K562 (cell line): ENCODE measurements around the gene CIART. TPM values are rescaled to one million over a fixed set of nuclear protein-coding genes. Genes with fewer than 3 reads are reported as not detected.

Experiments used
- ATAC-seq: fragments of 200-7000 bp; cut with Tn5 transposase; 3 replicates; pipeline ENCODE4 v1.9.1; 2020; ENCODE audit warnings: moderate library complexity
- BruUV-seq: library from RNA; stranded (reverse); fragments of 400-500 nt; replicated peaks from 2 replicates; lab custom pipeline; 2021; lab: Mats Ljungman, UMichigan
- CTCF ChIA-PET: fragments of 300-600 bp; formaldehyde crosslinking; extraction: SDS; loops from one replicate; lab custom pipeline; 2021; ENCODE audit warnings: low intra/inter-chr PET ratio; lab: Yijun Ruan, JAX
- POLR2A ChIA-PET: fragments of 300-600, 350-650 bp; sonication (Branson Sonifier 250); formaldehyde crosslinking; extraction: SDS; loops from one replicate; lab custom pipeline; 2021; ENCODE audit warnings: antibody characterized with exemption, inconsistent platforms; lab: Yijun Ruan, JAX
- DNase-seq, 4 experiments: peaks; one replicate each; pipeline versions ENCODE4 v3.0.0 to v3.0.0-alpha.2; 2011 to 2018; ENCODE audit warnings: low spot score in 3 of 4, mixed read lengths in 3 of 4; ENCODE audit errors: extremely low read depth in 1 of 4
- FAIRE-seq: peaks from 2 replicates; lab custom pipeline; 2011; peaks lifted over from hg19 to GRCh38; lab: Jason Lieb, UNC
- H2AFZ ChIP-seq: 2 replicates; pipeline ENCODE4 v1.6.0; 2011; ENCODE audit warnings: low read depth, low read length, control low read depth, inconsistent platforms
- H3K27ac ChIP-seq: fragments of 200-600 bp; 3 replicates; pipeline ENCODE4 v1.8.0; 2011; ENCODE audit warnings: low read depth, mild to moderate bottlenecking, control low read depth, inconsistent platforms, low read length, moderate library complexity, mixed read lengths; ENCODE audit errors: extremely low read depth
- H3K27me3 ChIP-seq, 2 experiments: fragments of 300-600 bp in 1 of 2; 2 replicates in 1 of 2; 3 replicates in 1 of 2; pipeline versions ENCODE4 v1.6.0 to v1.8.0; 2011; ENCODE audit warnings: inconsistent platforms in 2 of 2, low read length in 2 of 2, mild to moderate bottlenecking in 1 of 2, mixed read lengths in 1 of 2, moderate library complexity in 1 of 2; ENCODE audit not compliant: control insufficient read depth in 2 of 2, insufficient read depth in 2 of 2
- H3K36me3 ChIP-seq: fragments of 300-600 bp; 3 replicates; pipeline ENCODE4 v1.8.0; 2011; ENCODE audit warnings: mild to moderate bottlenecking, low read length, inconsistent platforms; ENCODE audit not compliant: control insufficient read depth, insufficient read depth
- H3K4me1 ChIP-seq, 2 experiments: fragments of 200-600 bp in 1 of 2; replicated peaks in 1 of 2; 2 replicates in 1 of 2; 3 replicates in 1 of 2; pipeline versions ENCODE4 v1.5.1 to v1.8.0; 2011; ENCODE audit warnings: inconsistent platforms in 2 of 2, low read length in 2 of 2, mild to moderate bottlenecking in 1 of 2, mixed read lengths in 1 of 2, moderate library complexity in 1 of 2; ENCODE audit not compliant: control insufficient read depth in 2 of 2, insufficient read depth in 2 of 2
- H3K4me2 ChIP-seq: 2 replicates; pipeline ENCODE4 v1.6.1; 2011; ENCODE audit warnings: low read length, control low read depth, inconsistent platforms, mixed read lengths; ENCODE audit not compliant: insufficient read depth
- H3K4me3 ChIP-seq: fragments of 200-600 bp; sonication (generic), shearing (Covaris generic); 2 replicates; pipeline ENCODE4 v1.5.1; 2016; ENCODE audit warnings: control low read depth, inconsistent platforms
- H3K79me2 ChIP-seq: fragments of 200-600 bp; 3 replicates; pipeline ENCODE4 v1.8.0; 2011; ENCODE audit warnings: low read length, inconsistent platforms; ENCODE audit not compliant: control insufficient read depth, insufficient read depth
- H3K9ac ChIP-seq, 2 experiments: 2 replicates each; pipeline versions ENCODE4 v1.6.0 to v1.6.1; 2011; ENCODE audit warnings: low read depth in 2 of 2, low read length in 2 of 2, control low read depth in 1 of 2, inconsistent platforms in 1 of 2, mild to moderate bottlenecking in 1 of 2, mixed read lengths in 1 of 2; ENCODE audit not compliant: insufficient read depth in 1 of 2
- H3K9me1 ChIP-seq: one replicate; pipeline ENCODE4 v1.6.0; 2011; ENCODE audit warnings: inconsistent platforms, mild to moderate bottlenecking, low read length, moderate library complexity; ENCODE audit not compliant: control insufficient read depth, insufficient read depth
- H3K9me3 ChIP-seq: replicated peaks from 2 replicates; pipeline ENCODE4 v1.5.1; 2011; ENCODE audit warnings: low read depth, low read length, inconsistent platforms; ENCODE audit not compliant: control insufficient read depth, insufficient read depth
- H4K20me1 ChIP-seq: replicated peaks from 2 replicates; pipeline ENCODE4 v1.6.1; 2011; ENCODE audit warnings: low read length, inconsistent platforms, mixed read lengths; ENCODE audit not compliant: control insufficient read depth, insufficient read depth
- DACH1 ChIP-seq: fragments of 450-650 bp; IDR thresholded peaks from 2 replicates; pipeline ENCODE4 v1.6.1; 2018; ENCODE audit not compliant: partially characterized antibody
- HNRNPK ChIP-seq: fragments of 200-400 bp; formaldehyde crosslinking; IDR thresholded peaks from one replicate; pipeline ENCODE4 v1.6.1; 2018; ENCODE audit warnings: mild to moderate bottlenecking, low read depth, low read length; ENCODE audit not compliant: poor library complexity, severe bottlenecking
- ZBTB8A ChIP-seq: fragments of 450-650 bp; IDR thresholded peaks from 2 replicates; pipeline ENCODE4 v1.6.1; 2018; ENCODE audit warnings: mild to moderate bottlenecking, moderate library complexity; ENCODE audit not compliant: partially characterized antibody
- WGBS: fragments of 100-300 bp; shearing (Covaris generic); methylation state at CpG from one replicate; pipeline ENCODE4 v1.1.6; 2016; ENCODE audit warnings: low coverage, mixed read lengths; ENCODE audit not compliant: insufficient coverage; ENCODE audit errors: missing lambda C conversion rate; 5-methylcytosine and 5-hydroxymethylcytosine counted together
- in situ Hi-C: fragments of 300-500 bp; cut with MboI; formaldehyde crosslinking; loops from 4 replicates; pipeline ENCODE4 v1.15.0; 2018; ENCODE audit warnings: inconsistent platforms, mixed read lengths
- intact Hi-C: fragments of 100-400 bp; cut with micrococcal nuclease; formaldehyde crosslinking; loops from 2 replicates; pipeline ENCODE4 v1.14.2; 2022
- polyA plus RNA-seq, 8 experiments: library from polyadenylated mRNA; depleted of rRNA in 4 of 8; stranded (reverse) in 5 of 8; unstranded in 3 of 8; fragments of >200 nt; fragmentation: Nextera tagmentation in 2 of 8; fragmentation: Illumina TruSeq in 1 of 8; extraction: Ambion mirVana in 2 of 8; extraction: Trizol in 1 of 8; gene quantifications; 2 replicates each; pipeline versions ENCODE4 v1.2.1 to v1.2.3, GENCODE V29; 2011 to 2014; ENCODE audit warnings: inconsistent platforms in 1 of 8, missing spikeins in 1 of 8
- small RNA-seq: library from RNA; depleted of rRNA; stranded (forward); fragments of <200 nt; gene quantifications from one replicate; pipeline ENCODE3, GENCODE V24; 2014
- total RNA-seq, 7 experiments: library from RNA; depleted of rRNA in 6 of 7; stranded (reverse); fragments of >200 nt in 6 of 7; fragmentation: Illumina TruSeq in 2 of 7; extraction: Trizol in 2 of 7; gene quantifications; 2 replicates each; pipeline versions ENCODE4 v1.2.1 to v1.2.3, GENCODE V29; 2011 to 2021; ENCODE audit warnings: low replicate concordance in 1 of 7
- TF ChIP-seq, protein P1 (sequence below), 2 experiments: fragments of 200-800 bp in 1 of 2; sonication (Bioruptor generic) in 1 of 2; sonication (generic) in 1 of 2; formaldehyde crosslinking in 1 of 2; IDR thresholded peaks in 1 of 2; conservative IDR thresholded peaks in 1 of 2; 2 replicates each; pipeline versions ENCODE4 v1.5.0 to v1.6.1; 2016 to 2020; ENCODE audit warnings: missing compliant biosample characterization in 1 of 2, missing genetic modification characterization in 1 of 2, missing genetic modification reagents in 1 of 2
- TF ChIP-seq, protein P2 (sequence below), 2 experiments: fragments of 450-650 bp; IDR thresholded peaks; 2 replicates each; pipeline ENCODE4 v1.6.1; 2016

The CIART gene
- total and polyA plus RNA-seq, 9 of the 15 experiments (the other 6 are each of a cell fraction or from before 2014, with no cell fraction given), result 0.07 to 0.35 (median 0.19) TPM; not detected in 2

DNA sequence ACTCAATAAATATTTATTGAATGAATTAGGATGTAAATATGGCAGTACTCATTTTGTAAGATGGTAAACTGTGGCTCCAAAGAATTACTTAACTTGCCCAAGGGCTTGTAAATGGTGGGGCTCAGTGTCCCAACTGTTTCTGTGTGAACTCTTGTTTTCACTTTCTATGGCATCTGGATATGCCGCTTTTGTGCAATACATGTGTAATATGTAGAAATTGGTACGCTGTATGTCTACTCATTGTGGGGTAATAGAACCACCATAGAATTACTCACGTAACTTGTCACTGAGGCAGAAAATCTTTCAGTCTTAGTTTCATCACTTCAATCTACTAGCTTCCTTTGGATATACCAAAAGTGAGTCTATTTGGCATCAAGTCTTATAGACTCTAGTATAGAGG lies 40.0 kb downstream of the CIART start (continued):
- TF ChIP-seq, protein P1, sequence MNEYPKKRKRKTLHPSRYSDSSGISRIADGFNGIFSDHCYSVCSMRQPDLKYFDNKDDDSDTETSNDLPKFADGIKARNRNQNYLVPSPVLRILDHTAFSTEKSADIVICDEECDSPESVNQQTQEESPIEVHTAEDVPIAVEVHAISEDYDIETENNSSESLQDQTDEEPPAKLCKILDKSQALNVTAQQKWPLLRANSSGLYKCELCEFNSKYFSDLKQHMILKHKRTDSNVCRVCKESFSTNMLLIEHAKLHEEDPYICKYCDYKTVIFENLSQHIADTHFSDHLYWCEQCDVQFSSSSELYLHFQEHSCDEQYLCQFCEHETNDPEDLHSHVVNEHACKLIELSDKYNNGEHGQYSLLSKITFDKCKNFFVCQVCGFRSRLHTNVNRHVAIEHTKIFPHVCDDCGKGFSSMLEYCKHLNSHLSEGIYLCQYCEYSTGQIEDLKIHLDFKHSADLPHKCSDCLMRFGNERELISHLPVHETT (CRISPR knock-in tag; conservative IDR thresholded peaks at IDR 0.05 in 1 of 2, IDR thresholded peaks at IDR 0.05 in 1 of 2), result no peak
- TF ChIP-seq HNRNPK (no peak), DACH1 (no peak), ZBTB8A (no peak)

DNA sequence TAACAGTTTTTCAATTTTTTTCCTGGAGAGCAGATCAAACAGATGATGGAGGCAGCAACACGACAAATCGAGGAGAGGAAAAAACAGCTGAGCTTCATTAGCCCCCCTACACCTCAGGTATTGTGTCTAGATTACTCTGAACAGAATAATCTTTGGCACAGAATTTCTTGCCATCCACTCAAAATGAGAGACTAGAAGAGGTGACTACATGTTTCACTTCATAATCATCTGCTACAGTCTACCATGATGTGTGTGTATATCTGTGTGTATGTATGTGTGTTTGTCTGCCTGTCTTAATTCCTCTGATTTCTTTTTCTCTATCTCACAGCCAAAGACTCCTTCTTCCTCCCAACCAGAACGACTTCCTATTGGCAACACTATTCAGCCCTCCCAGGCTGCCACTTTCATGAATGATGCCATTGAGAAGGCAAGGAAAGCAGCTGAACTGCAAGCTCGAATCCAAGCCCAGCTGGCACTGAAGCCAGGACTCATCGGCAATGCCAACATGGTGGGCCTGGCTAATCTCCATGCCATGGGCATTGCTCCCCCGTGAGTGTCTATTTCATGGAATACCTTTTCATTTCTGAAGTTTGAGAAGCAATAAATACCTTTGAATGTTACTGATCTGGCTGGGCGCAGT lies 50.4 kb downstream of the CIART start:
- Histone ChIP-seq H3K36me3 (peaks cover 85% of the 10 kb centered on the region), H3K9ac (0 out of 4 replicates have a peak overlapping the region, but pooled peaks of 1 of the 2 experiments have one; percentile 36), H3K9me3 (no peaks in the 10 kb centered on the region), H3K79me2 (no peaks in the 10 kb centered on the region), H2AFZ (no peak overlapping the region), H3K4me3 (no peak overlapping the region), H3K27me3 (no peaks in the 10 kb centered on the region), H3K4me1 (no peaks in the 10 kb centered on the region; a peak in 1 of 5 replicates), H3K4me2 (no peak overlapping the region), H3K27ac (no peak overlapping the region), H3K9me1 (no peaks in the 10 kb centered on the region), H4K20me1 (0 out of 2 replicates have a peak, but pooled peaks cover 2% of the 10 kb centered on the region)
- WGBS, result 93% methylated on average over 7 of the region's 7 CpGs
- intact Hi-C loops (no loop called here), in situ Hi-C loops (no loop called here)
- CTCF ChIA-PET, result no interaction called here
- ATAC-seq, result no peak
- no peak for FAIRE-seq
- no TSS peak for BruUV-seq
- POLR2A ChIA-PET, result interaction anchor here (0.9 kb wide), 1 partner anchor 14 kb away, joined by 3 read pairs; no protein-coding TSS in a partner anchor
- TF ChIP-seq, protein P2, sequence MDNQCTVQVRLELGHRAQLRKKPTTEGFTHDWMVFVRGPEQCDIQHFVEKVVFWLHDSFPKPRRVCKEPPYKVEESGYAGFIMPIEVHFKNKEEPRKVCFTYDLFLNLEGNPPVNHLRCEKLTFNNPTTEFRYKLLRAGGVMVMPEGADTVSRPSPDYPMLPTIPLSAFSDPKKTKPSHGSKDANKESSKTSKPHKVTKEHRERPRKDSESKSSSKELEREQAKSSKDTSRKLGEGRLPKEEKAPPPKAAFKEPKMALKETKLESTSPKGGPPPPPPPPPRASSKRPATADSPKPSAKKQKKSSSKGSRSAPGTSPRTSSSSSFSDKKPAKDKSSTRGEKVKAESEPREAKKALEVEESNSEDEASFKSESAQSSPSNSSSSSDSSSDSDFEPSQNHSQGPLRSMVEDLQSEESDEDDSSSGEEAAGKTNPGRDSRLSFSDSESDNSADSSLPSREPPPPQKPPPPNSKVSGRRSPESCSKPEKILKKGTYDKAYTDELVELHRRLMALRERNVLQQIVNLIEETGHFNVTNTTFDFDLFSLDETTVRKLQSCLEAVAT (IDR thresholded peaks at IDR 0.05), result no peak
- DNase-seq, result no peak

Small RNA genes lying within 50 kb of the gene (small RNA-seq; reads per million reads assigned to genes)
- 1.0 reads per million, percentile 60 among the genes with 10 or more reads in this experiment for gene RNU2-17P

Other genes starting within 250 kb of the CIART start
Only the 7 nearest of the 12 such genes appear.
- 62.5 and 67.0 TPM in 2 replicates for gene ANP32E, start 46.4 kb upstream of the CIART start, total RNA-seq (2014; rRNA removed)
- 105 and 135 TPM in 2 replicates for gene ANP32E, start 46.4 kb upstream of the CIART start, total RNA-seq (2014; rRNA removed; fragmentation: Illumina TruSeq; extraction: Trizol)
- 89.4 and 93.3 TPM in 2 replicates for gene ANP32E, start 46.4 kb upstream of the CIART start, total RNA-seq (2015; rRNA removed; fragmentation: Illumina TruSeq; extraction: Trizol)
- 67.8 and 92.4 TPM in 2 replicates for gene ANP32E, start 46.4 kb upstream of the CIART start, total RNA-seq (2021)
- 34.3 and 60.4 TPM in 2 replicates for gene ANP32E, start 46.4 kb upstream of the CIART start, polyA plus RNA-seq (2011; rRNA removed)
- 110 and 124 TPM in 2 replicates for gene ANP32E, start 46.4 kb upstream of the CIART start, polyA plus RNA-seq (2014; fragmentation: Illumina TruSeq; extraction: Trizol)
- 100 to 1,000 TPM; 133 to 197 TPM for gene ANP32E, start 46.4 kb upstream of the CIART start, polyA plus RNA-seq (2014; fragmentation: Nextera tagmentation; extraction: Ambion mirVana)
- 99.8 and 104 TPM in 2 replicates for gene ANP32E, start 46.4 kb upstream of the CIART start, polyA plus RNA-seq (2014; rRNA removed)
- gene CA14, start 24.8 kb upstream of the CIART start, total RNA-seq (2014; rRNA removed), result not detected in 2 replicates
- gene CA14, start 24.8 kb upstream of the CIART start, total RNA-seq (2014; rRNA removed; fragmentation: Illumina TruSeq; extraction: Trizol), result 0.15 and 0.16 TPM in 2 replicates
- gene CA14, start 24.8 kb upstream of the CIART start, total RNA-seq (2015; rRNA removed; fragmentation: Illumina TruSeq; extraction: Trizol), result 0.33 and 0.41 TPM in 2 replicates
- gene CA14, start 24.8 kb upstream of the CIART start, total RNA-seq (2021), result 0.22 and 0.36 TPM in 2 replicates
- 0.13 and 0.24 TPM in 2 replicates for gene CA14, start 24.8 kb upstream of the CIART start, polyA plus RNA-seq (2011; rRNA removed)
- 0.15 and 0.16 TPM in 2 replicates for gene CA14, start 24.8 kb upstream of the CIART start, polyA plus RNA-seq (2014; fragmentation: Illumina TruSeq; extraction: Trizol)
- gene CA14, start 24.8 kb upstream of the CIART start, polyA plus RNA-seq (2014; fragmentation: Nextera tagmentation; extraction: Ambion mirVana), result under 1 TPM; 0.30 to 0.46 TPM
- gene CA14, start 24.8 kb upstream of the CIART start, polyA plus RNA-seq (2014; rRNA removed), result 0.12 and 0.57 TPM in 2 replicates
- gene APH1A, start 13.5 kb upstream of the CIART start, total RNA-seq (2014; rRNA removed), result 48.8 and 59.0 TPM in 2 replicates
- 70.6 and 74.0 TPM in 2 replicates for gene APH1A, start 13.5 kb upstream of the CIART start, total RNA-seq (2014; rRNA removed; fragmentation: Illumina TruSeq; extraction: Trizol)
- gene APH1A, start 13.5 kb upstream of the CIART start, total RNA-seq (2015; rRNA removed; fragmentation: Illumina TruSeq; extraction: Trizol), result 77.0 and 79.1 TPM in 2 replicates
- 97.3 and 98.6 TPM in 2 replicates for gene APH1A, start 13.5 kb upstream of the CIART start, total RNA-seq (2021)
- 111 and 123 TPM in 2 replicates for gene APH1A, start 13.5 kb upstream of the CIART start, polyA plus RNA-seq (2011; rRNA removed)
- gene APH1A, start 13.5 kb upstream of the CIART start, polyA plus RNA-seq (2014; fragmentation: Illumina TruSeq; extraction: Trizol), result 84.5 and 93.5 TPM in 2 replicates
- gene APH1A, start 13.5 kb upstream of the CIART start, polyA plus RNA-seq (2014; fragmentation: Nextera tagmentation; extraction: Ambion mirVana), result 1 to 10 TPM; 5.6 to 6.0 TPM
- gene APH1A, start 13.5 kb upstream of the CIART start, polyA plus RNA-seq (2014; rRNA removed), result 86.8 and 89.4 TPM in 2 replicates
- gene C1orf54, start 9.8 kb upstream of the CIART start, total RNA-seq (2014; rRNA removed), result not detected in 2 replicates
- 0.65 and 1.1 TPM in 2 replicates for gene C1orf54, start 9.8 kb upstream of the CIART start, total RNA-seq (2014; rRNA removed; fragmentation: Illumina TruSeq; extraction: Trizol)
- 1.1 and 2.2 TPM in 2 replicates for gene C1orf54, start 9.8 kb upstream of the CIART start, total RNA-seq (2015; rRNA removed; fragmentation: Illumina TruSeq; extraction: Trizol)
- 0.20 and 1.00 TPM in 2 replicates for gene C1orf54, start 9.8 kb upstream of the CIART start, total RNA-seq (2021)
- gene C1orf54, start 9.8 kb upstream of the CIART start, polyA plus RNA-seq (2011; rRNA removed), result 1.2 and 3.4 TPM in 2 replicates
- 1.0 and 1.2 TPM in 2 replicates for gene C1orf54, start 9.8 kb upstream of the CIART start, polyA plus RNA-seq (2014; fragmentation: Illumina TruSeq; extraction: Trizol)
- gene C1orf54, start 9.8 kb upstream of the CIART start, polyA plus RNA-seq (2014; fragmentation: Nextera tagmentation; extraction: Ambion mirVana), result 1 to 10 TPM; 2.0 to 2.5 TPM
- gene C1orf54, start 9.8 kb upstream of the CIART start, polyA plus RNA-seq (2014; rRNA removed), result 0.33 and 1.1 TPM in 2 replicates
- 139 and 144 TPM in 2 replicates for gene MRPS21, start 11.3 kb downstream of the CIART start, total RNA-seq (2014; rRNA removed)
- 163 and 164 TPM in 2 replicates for gene MRPS21, start 11.3 kb downstream of the CIART start, total RNA-seq (2014; rRNA removed; fragmentation: Illumina TruSeq; extraction: Trizol)
- gene MRPS21, start 11.3 kb downstream of the CIART start, total RNA-seq (2015; rRNA removed; fragmentation: Illumina TruSeq; extraction: Trizol), result 123 and 132 TPM in 2 replicates
- gene MRPS21, start 11.3 kb downstream of the CIART start, total RNA-seq (2021), result 131 and 133 TPM in 2 replicates
- gene MRPS21, start 11.3 kb downstream of the CIART start, polyA plus RNA-seq (2011; rRNA removed), result 151 and 182 TPM in 2 replicates
- 115 and 119 TPM in 2 replicates for gene MRPS21, start 11.3 kb downstream of the CIART start, polyA plus RNA-seq (2014; fragmentation: Illumina TruSeq; extraction: Trizol)
- gene MRPS21, start 11.3 kb downstream of the CIART start, polyA plus RNA-seq (2014; fragmentation: Nextera tagmentation; extraction: Ambion mirVana), result 100 to 1,000 TPM; 374 to 407 TPM
- 149 and 173 TPM in 2 replicates for gene MRPS21, start 11.3 kb downstream of the CIART start, polyA plus RNA-seq (2014; rRNA removed)
- 50.5 and 57.9 TPM in 2 replicates for gene PRPF3, start 39.0 kb downstream of the CIART start, total RNA-seq (2014; rRNA removed)
- 73.4 and 81.5 TPM in 2 replicates for gene PRPF3, start 39.0 kb downstream of the CIART start, total RNA-seq (2014; rRNA removed; fragmentation: Illumina TruSeq; extraction: Trizol)
- 80.0 and 84.4 TPM in 2 replicates for gene PRPF3, start 39.0 kb downstream of the CIART start, total RNA-seq (2015; rRNA removed; fragmentation: Illumina TruSeq; extraction: Trizol)
- gene PRPF3, start 39.0 kb downstream of the CIART start, total RNA-seq (2021), result 48.1 and 51.1 TPM in 2 replicates
- 38.1 and 41.7 TPM in 2 replicates for gene PRPF3, start 39.0 kb downstream of the CIART start, polyA plus RNA-seq (2011; rRNA removed)
- 62.0 and 67.2 TPM in 2 replicates for gene PRPF3, start 39.0 kb downstream of the CIART start, polyA plus RNA-seq (2014; fragmentation: Illumina TruSeq; extraction: Trizol)
- 10 to 100 TPM; 26.4 to 70.9 TPM for gene PRPF3, start 39.0 kb downstream of the CIART start, polyA plus RNA-seq (2014; fragmentation: Nextera tagmentation; extraction: Ambion mirVana)
- gene PRPF3, start 39.0 kb downstream of the CIART start, polyA plus RNA-seq (2014; rRNA removed), result 53.6 and 54.1 TPM in 2 replicates
- 4.4 and 5.2 TPM in 2 replicates for gene RPRD2, start 81.6 kb downstream of the CIART start, total RNA-seq (2014; rRNA removed)
- 7.7 and 8.9 TPM in 2 replicates for gene RPRD2, start 81.6 kb downstream of the CIART start, total RNA-seq (2014; rRNA removed; fragmentation: Illumina TruSeq; extraction: Trizol)
- gene RPRD2, start 81.6 kb downstream of the CIART start, total RNA-seq (2015; rRNA removed; fragmentation: Illumina TruSeq; extraction: Trizol), result 8.6 and 8.7 TPM in 2 replicates
- 19.8 and 21.6 TPM in 2 replicates for gene RPRD2, start 81.6 kb downstream of the CIART start, total RNA-seq (2021)
- 6.1 and 11.4 TPM in 2 replicates for gene RPRD2, start 81.6 kb downstream of the CIART start, polyA plus RNA-seq (2011; rRNA removed)
- gene RPRD2, start 81.6 kb downstream of the CIART start, polyA plus RNA-seq (2014; fragmentation: Illumina TruSeq; extraction: Trizol), result 18.3 and 21.3 TPM in 2 replicates
- 1 to 10 TPM; 1.5 to 4.4 TPM for gene RPRD2, start 81.6 kb downstream of the CIART start, polyA plus RNA-seq (2014; fragmentation: Nextera tagmentation; extraction: Ambion mirVana)
- 6.7 and 7.9 TPM in 2 replicates for gene RPRD2, start 81.6 kb downstream of the CIART start, polyA plus RNA-seq (2014; rRNA removed)